ENCODE measurements around the gene CDK5RAP2.

DNA sequence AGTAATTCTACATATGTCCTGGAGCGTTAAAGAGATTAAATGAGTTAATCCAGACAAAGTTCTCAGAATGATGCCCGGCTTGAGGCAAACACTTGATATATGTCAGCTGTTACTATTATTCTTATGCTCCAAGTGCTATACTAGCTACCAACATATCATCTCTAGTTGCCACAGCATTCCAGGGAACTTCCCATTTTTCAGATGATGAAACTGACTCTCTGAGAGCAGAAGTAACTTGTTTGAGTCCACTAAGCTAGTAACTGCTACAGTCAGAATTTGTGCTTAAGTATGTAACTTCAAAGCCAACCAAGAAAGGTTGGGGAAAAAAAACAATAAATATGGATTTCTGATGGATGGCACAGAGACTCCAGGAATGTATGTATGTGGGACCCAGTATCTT lies 98.1 kb downstream of the CDK5RAP2 start:
- TF ChIP-seq CTCF (optimal IDR thresholded peaks at IDR 0.05 in 1 of 3, IDR thresholded peaks at IDR 0.05 in 1 of 3, conservative IDR thresholded peaks at IDR 0.05 in 1 of 3; ENCODE audit: extremely low read depth in 1 of 3, insufficient read depth in 2 of 3, low read length in 3 of 3) = no peak
- TF ChIP-seq EZH2 (IDR thresholded peaks at IDR 0.05; ENCODE audit: low read length) = no peak
